Activated naive CD4-positive, alpha-beta T cell treated with anti-CD3 and anti-CD28 coated beads, Interleukin-2, amount 50 U/mL, for 72 hours (primary cell): Measurements from ENCODE around the gene ASIC4. TPM values are rescaled to one million over a fixed set of nuclear protein-coding genes. Genes with fewer than 3 reads are reported as not detected.

Source experiments
- ATAC-seq, 2 donors: fragments of 150-1000 bp; cut with Tn5 transposase; 2 replicates each; pipeline ENCODE4 v1.10.0; 2021; ENCODE audit warnings: mild to moderate bottlenecking in 2 of 2, moderate library complexity in 2 of 2
- DNase-seq, 2 donors: peaks; one replicate each; pipeline ENCODE4 v3.0.0; 2021 to 2022; ENCODE audit warnings: low spot score in 2 of 2
- H3K27ac Mint-ChIP-seq, 2 donors: one replicate each; pipeline ENCODE4 v1.8.0; 2022; ENCODE audit warnings: mild to moderate bottlenecking in 2 of 2, mixed read lengths in 2 of 2
- H3K36me3 Mint-ChIP-seq, 2 donors: one replicate each; pipeline ENCODE4 v1.8.0; 2022; ENCODE audit warnings: mixed read lengths in 2 of 2
- H3K9me3 Mint-ChIP-seq, 2 donors: one replicate each; pipeline ENCODE4 v1.8.0; 2022; ENCODE audit warnings: mixed read lengths in 2 of 2
- total RNA-seq, 2 donors: library from RNA; stranded (reverse); gene quantifications; one replicate each; pipeline ENCODE4 v1.2.3, GENCODE V29; 2022

The ASIC4 gene
- total RNA-seq, 2 donors from 2014 or later, result 0.16 to 0.98 TPM

- no peak overlapping the region for H3K27ac Mint-ChIP-seq
- ATAC-seq, result no peak
- no peaks in the 10 kb centered on the region for H3K9me3 Mint-ChIP-seq
- DNase-seq, result no peak
- no peaks in the 10 kb centered on the region for H3K36me3 Mint-ChIP-seq
Observed at GRCh38 chr2:219573166-219573565, 58.9 kb downstream of the ASIC4 start.

- DNase-seq (no peak), ATAC-seq (no peak)
- no peaks in the 10 kb centered on the region for H3K9me3 Mint-ChIP-seq
- H3K36me3 Mint-ChIP-seq, result no peaks in the 10 kb centered on the region
- H3K27ac Mint-ChIP-seq, result no peak overlapping the region
Observed at GRCh38 chr2:219574484-219575311, 60.4 kb downstream of the ASIC4 start.

GRCh38 chr2:219575566-219576504 lies 61.6 kb downstream of the ASIC4 start:
- no peaks in the 10 kb centered on the region for H3K36me3 Mint-ChIP-seq
- no peak for DNase-seq
- H3K27ac Mint-ChIP-seq, result no peak overlapping the region
- no peak for ATAC-seq
- H3K9me3 Mint-ChIP-seq, result no peaks in the 10 kb centered on the region

- no peaks in the 10 kb centered on the region for H3K36me3 Mint-ChIP-seq
- ATAC-seq (no peak), DNase-seq (no peak)
- H3K9me3 Mint-ChIP-seq, result no peaks in the 10 kb centered on the region
- no peak overlapping the region for H3K27ac Mint-ChIP-seq
Observed at GRCh38 chr2:219576505-219577388, 62.5 kb downstream of the ASIC4 start.

- no peak for ATAC-seq
- no peak overlapping the region for H3K27ac Mint-ChIP-seq
- no peak for DNase-seq
- no peaks in the 10 kb centered on the region for H3K36me3 Mint-ChIP-seq
- no peaks in the 10 kb centered on the region for H3K9me3 Mint-ChIP-seq
Observed at GRCh38 chr2:219578811-219579613, 64.7 kb downstream of the ASIC4 start.

GRCh38 chr2:219581346-219581745 lies 67.1 kb downstream of the ASIC4 start:
- Mint-ChIP-seq H3K9me3 (no peaks in the 10 kb centered on the region), H3K36me3 (no peaks in the 10 kb centered on the region), H3K27ac (no peak overlapping the region)
- ATAC-seq (no peak), DNase-seq (no peak)

Other genes with a start within 250 kb of the ASIC4 start
- 10 to 100 TPM; 59.7 to 67.2 TPM for gene DNAJB2, start 235.1 kb upstream of the ASIC4 start, total RNA-seq
- gene PTPRN, start 205.1 kb upstream of the ASIC4 start, total RNA-seq, result 1 to 10 TPM in 1 of 2 donors, under 1 TPM in 1; 0.09 to 3.1 TPM
- gene RESP18, start 181.7 kb upstream of the ASIC4 start, total RNA-seq, result not detected
- 10 to 100 TPM; 61.1 to 96.0 TPM for gene DNPEP, start 126.6 kb upstream of the ASIC4 start, total RNA-seq
- gene DES, start 96.1 kb upstream of the ASIC4 start, total RNA-seq, result not detected
- 1 to 10 TPM; 2.2 to 2.8 TPM for gene SPEG, start 79.6 kb upstream of the ASIC4 start, total RNA-seq
- gene GMPPA, start 15.6 kb upstream of the ASIC4 start, total RNA-seq, result 10 to 100 TPM; 29.1 to 34.1 TPM
- 10 to 100 TPM; 13.2 to 16.7 TPM for gene CHPF, start 29.3 kb downstream of the ASIC4 start, total RNA-seq
- gene TMEM198, start 29.5 kb downstream of the ASIC4 start, total RNA-seq, result 1 to 10 TPM; 1.8 to 6.1 TPM
- gene OBSL1, start 57.1 kb downstream of the ASIC4 start, total RNA-seq, result 1 to 10 TPM; 1.9 to 8.9 TPM
- under 1 TPM in 1 of 2 donors, not detected in 1; 0.23 TPM for gene INHA, start 57.8 kb downstream of the ASIC4 start, total RNA-seq
- gene STK11IP, start 83.4 kb downstream of the ASIC4 start, total RNA-seq, result 10 to 100 TPM; 28.5 to 53.0 TPM
- gene SLC4A3, start 113.1 kb downstream of the ASIC4 start, total RNA-seq, result not detected